HCT116 (cell line): Measurements from ENCODE around the gene FSHR. TPM values are rescaled to one million over a fixed set of nuclear protein-coding genes. Genes with fewer than 3 reads are reported as not detected.

Experiments
- ATAC-seq: fragments of 200-7000 bp; cut with Tn5 transposase; 2 replicates; pipeline ENCODE4 v1.9.1; 2020; ENCODE audit warnings: mild to moderate bottlenecking, moderate library complexity
- BruUV-seq: library from RNA; stranded (reverse); fragments of 400-500 nt; replicated peaks from 2 replicates; lab custom pipeline; 2021; lab: Mats Ljungman, UMichigan
- CTCF ChIA-PET: fragments of 300-600 bp; sonication (Branson Sonifier 250); formaldehyde crosslinking; loops from one replicate; lab custom pipeline; 2021; ENCODE audit warnings: antibody characterized with exemption; lab: Charles Lee
- POLR2A ChIA-PET: fragments of 300-600, 350-600 bp; sonication (Branson Sonifier 250); formaldehyde crosslinking; loops from one replicate; lab custom pipeline; 2021; ENCODE audit warnings: antibody characterized with exemption; lab: Charles Lee
- RAD21 ChIA-PET, 2 experiments: fragments of 300-600 bp; sonication (Branson Sonifier 250); formaldehyde crosslinking; loops; one replicate each; lab custom pipeline; 2023; ENCODE audit warnings: low total read pairs in 2 of 2; ENCODE audit not compliant: uncharacterized antibody in 2 of 2, unreplicated experiment in 2 of 2, low non-redundant PET in 1 of 2; lab: Charles Lee
- DNase-seq: peaks from one replicate; pipeline ENCODE4 v3.0.0-alpha.2; 2010; ENCODE audit warnings: low read depth, low spot score
- H2AFZ ChIP-seq: fragments of 200-600 bp; shearing (Covaris generic), sonication (generic); 2 replicates; pipeline ENCODE4 v1.6.1; 2017; ENCODE audit warnings: low read depth, mixed run types, mixed read lengths, antibody characterized with exemption, low read length; ENCODE audit not compliant: poor library complexity, severe bottlenecking
- H3K27ac ChIP-seq: 2 replicates; pipeline ENCODE4 v1.5.1; 2012; ENCODE audit warnings: low read depth, low read length
- H3K27me3 ChIP-seq: fragments of 200-600 bp; sonication (generic); 2 replicates; pipeline ENCODE4 v1.6.1; 2016; ENCODE audit warnings: mixed run types, low read length, mixed read lengths; ENCODE audit not compliant: insufficient read depth
- H3K36me3 ChIP-seq, 2 experiments: fragments of 200-500 bp in 1 of 2; fragments of 200-600 bp in 1 of 2; sonication (Bioruptor generic) in 1 of 2; sonication (generic) in 1 of 2; 2 replicates each; pipeline versions ENCODE4 v1.5.1 to v1.6.1; 2014 to 2016; ENCODE audit warnings: low read length in 2 of 2, inconsistent platforms in 1 of 2, mixed read lengths in 1 of 2, mixed run types in 1 of 2; ENCODE audit not compliant: insufficient read depth in 2 of 2, control insufficient read depth in 1 of 2
- H3K4me1 ChIP-seq, 2 experiments: fragments of 200-600 bp in 1 of 2; sonication (generic) in 1 of 2; 2 replicates each; pipeline versions ENCODE4 v1.5.1 to v1.6.1; 2012 to 2017; ENCODE audit warnings: low read length in 2 of 2, inconsistent platforms in 1 of 2, mild to moderate bottlenecking in 1 of 2, mixed read lengths in 1 of 2, mixed run types in 1 of 2, moderate library complexity in 1 of 2; ENCODE audit not compliant: insufficient read depth in 2 of 2, control insufficient read depth in 1 of 2
- H3K4me2 ChIP-seq: fragments of 200-600 bp; sonication (generic); 2 replicates; pipeline ENCODE4 v1.6.1; 2017; ENCODE audit warnings: mixed run types, low read length, mixed read lengths
- H3K4me3 ChIP-seq, 2 experiments: fragments of 200-600 bp in 1 of 2; sonication (generic) in 1 of 2; replicated peaks in 1 of 2; 2 replicates each; pipeline ENCODE4 v1.5.1; 2011 to 2016; ENCODE audit warnings: low read length in 2 of 2, control low read depth in 1 of 2, low read depth in 1 of 2, mild to moderate bottlenecking in 1 of 2, mixed read lengths in 1 of 2, mixed run types in 1 of 2
- H3K79me2 ChIP-seq: fragments of 200-600 bp; sonication (generic); 2 replicates; pipeline ENCODE4 v1.6.1; 2017; ENCODE audit warnings: mild to moderate bottlenecking, mixed run types, low read length, moderate library complexity, mixed read lengths; ENCODE audit not compliant: insufficient read depth
- H3K9ac ChIP-seq: fragments of 200-600 bp; sonication (generic); 2 replicates; pipeline ENCODE4 v1.6.1; 2016; ENCODE audit warnings: low read length, mixed read lengths
- H3K9me2 ChIP-seq: fragments of 200-600 bp; sonication (generic), shearing (Covaris generic); 2 replicates; pipeline ENCODE4 v1.6.1; 2017; ENCODE audit warnings: mixed run types, mild to moderate bottlenecking, moderate library complexity; ENCODE audit not compliant: insufficient read depth
- H3K9me3 ChIP-seq, 2 experiments: fragments of 200-500 bp in 1 of 2; fragments of 200-600 bp in 1 of 2; sonication (Bioruptor generic) in 1 of 2; sonication (generic) in 1 of 2; 2 replicates each; pipeline ENCODE4 v1.6.1; 2014 to 2017; ENCODE audit warnings: low read length in 2 of 2, mixed read lengths in 2 of 2, inconsistent platforms in 1 of 2, low read depth in 1 of 2, mild to moderate bottlenecking in 1 of 2, mixed run types in 1 of 2, moderate library complexity in 1 of 2; ENCODE audit not compliant: control insufficient read depth in 1 of 2, insufficient read depth in 1 of 2
- H4K20me1 ChIP-seq: fragments of 200-600 bp; sonication (generic), shearing (Covaris generic); 2 replicates; pipeline ENCODE4 v1.6.1; 2017; ENCODE audit warnings: mixed run types, mild to moderate bottlenecking, moderate library complexity; ENCODE audit not compliant: insufficient read depth
- CBX3 ChIP-seq: IDR thresholded peaks from 2 replicates; pipeline ENCODE4 v1.6.1; 2012; ENCODE audit warnings: low read depth
- CEBPB ChIP-seq: IDR thresholded peaks from 2 replicates; pipeline ENCODE4 v1.6.1; 2012; ENCODE audit warnings: low read depth
- EGR1 ChIP-seq: IDR thresholded peaks from 2 replicates; pipeline ENCODE4 v1.6.1; 2012; ENCODE audit warnings: low read depth
- ELF1 ChIP-seq: IDR thresholded peaks from 2 replicates; pipeline ENCODE4 v1.6.1; 2012; ENCODE audit warnings: low read depth, borderline replicate concordance
- EZH2 ChIP-seq: fragments of 200-600 bp; sonication (generic); IDR thresholded peaks from 2 replicates; pipeline ENCODE4 v1.6.1; 2017; ENCODE audit warnings: antibody characterized with exemption, mixed run types
- EZH2phosphoT487 ChIP-seq: fragments of 200-600 bp; IDR thresholded peaks from 2 replicates; pipeline ENCODE4 v1.6.1; 2018; ENCODE audit warnings: antibody characterized with exemption, borderline replicate concordance
- FOSL1 ChIP-seq: IDR thresholded peaks from 2 replicates; pipeline ENCODE4 v1.6.1; 2012; ENCODE audit warnings: low read depth
- MAX ChIP-seq: IDR thresholded peaks from 2 replicates; pipeline ENCODE4 v1.6.1; 2012
- POLR2A ChIP-seq: IDR thresholded peaks from 2 replicates; pipeline ENCODE4 v1.7.0; 2011; ENCODE audit warnings: borderline replicate concordance; ENCODE audit not compliant: insufficient read depth, insufficient read length; ENCODE audit errors: extremely low read depth
- RAD21 ChIP-seq: IDR thresholded peaks from 2 replicates; pipeline ENCODE4 v1.6.1; 2012; ENCODE audit warnings: low read depth, mild to moderate bottlenecking
- REST ChIP-seq: IDR thresholded peaks from 2 replicates; pipeline ENCODE4 v1.6.1; 2012; ENCODE audit warnings: low read depth
- SIN3A ChIP-seq: IDR thresholded peaks from 2 replicates; pipeline ENCODE4 v1.6.1; 2012; ENCODE audit warnings: low read depth
- SRF ChIP-seq: IDR thresholded peaks from 2 replicates; pipeline ENCODE4 v1.6.1; 2012; ENCODE audit warnings: low read depth
- TCF7L2 ChIP-seq: IDR thresholded peaks from 2 replicates; pipeline ENCODE4 v1.7.0; 2011; ENCODE audit warnings: borderline replicate concordance, inconsistent platforms; ENCODE audit not compliant: insufficient read depth, insufficient read length; ENCODE audit errors: extremely low read depth
- ZNF274 ChIP-seq: fragments of 200-500 bp; sonication (Bioruptor generic); IDR thresholded peaks from 2 replicates; pipeline ENCODE4 v1.6.1; 2014; ENCODE audit warnings: mild to moderate bottlenecking, low read depth, low read length, inconsistent platforms
- intact Hi-C: fragments of 100-400 bp; cut with micrococcal nuclease; formaldehyde crosslinking; loops from 2 replicates; pipeline ENCODE4 v1.10.0; 2022
- total RNA-seq: library from RNA; stranded (reverse); gene quantifications from one replicate; pipeline ENCODE4 v1.2.1, GENCODE V29; 2021; ENCODE audit not compliant: unreplicated experiment

FSHR gene
- total RNA-seq, 1 experiment from 2014 or later: not detected

- no peak for TF ChIP-seq REST
- no peak for TF ChIP-seq RAD21
- TF ChIP-seq EZH2: no peak
Observed at GRCh38 chr2:49111006-49111405, 43.3 kb downstream of the FSHR start (continued).

- CTCF ChIA-PET: no interaction called here
- Histone ChIP-seq H3K9me2 (no peaks in the 10 kb centered on the region), H3K4me3 (no peak overlapping the region), H3K4me2 (no peak overlapping the region), H3K9me3 (peaks cover 0 to 7% of the 10 kb centered on the region in 2 experiments; a peak in 2 of 4 replicates), H4K20me1 (no peaks in the 10 kb centered on the region), H3K9ac (no peak overlapping the region), H2AFZ (no peak overlapping the region), H3K27me3 (no peaks in the 10 kb centered on the region), H3K79me2 (no peaks in the 10 kb centered on the region), H3K36me3 (no peaks in the 10 kb centered on the region), H3K27ac (no peak overlapping the region), H3K4me1 (no peaks in the 10 kb centered on the region)
- no peak for DNase-seq
- BruUV-seq: no TSS peak
- RAD21 ChIA-PET: no interaction called here
- no peak for ATAC-seq
- POLR2A ChIA-PET: no interaction called here
- intact Hi-C loops: no loop called here
- TF ChIP-seq REST: no peak
- TF ChIP-seq CBX3: no peak
- no peak for TF ChIP-seq RAD21
- TF ChIP-seq CEBPB: no peak
- no peak for TF ChIP-seq EGR1
- TF ChIP-seq EZH2phosphoT487: no peak
- TF ChIP-seq ELF1: no peak
- TF ChIP-seq ZNF274: no peak
- no peak for TF ChIP-seq SIN3A
- TF ChIP-seq EZH2: no peak
- no peak for TF ChIP-seq MAX
- no peak for TF ChIP-seq FOSL1
- no peak for TF ChIP-seq TCF7L2
- TF ChIP-seq SRF: no peak
- TF ChIP-seq POLR2A: no peak
Observed at GRCh38 chr2:49110571-49110970, 43.7 kb downstream of the FSHR start.
